GM18907 (cell line): Measurements from ENCODE around the gene CHM.
A peak's percentile ranks its signal among the peaks of the same experiment; 100 is the strongest.
"Not testable (repeated sequence)": the region's sequence is repeated elsewhere in the genome, so short reads cannot be mapped to it uniquely, and the experiment has no call there.

Experiments
- ATAC-seq: cut with Tn5 transposase; IDR thresholded peaks from one replicate; pipeline ENCODE4 v1.9.1; 2021; ENCODE audit warnings: mild to moderate bottlenecking, moderate library complexity; ENCODE audit not compliant: unreplicated experiment

The CHM gene, protein sequence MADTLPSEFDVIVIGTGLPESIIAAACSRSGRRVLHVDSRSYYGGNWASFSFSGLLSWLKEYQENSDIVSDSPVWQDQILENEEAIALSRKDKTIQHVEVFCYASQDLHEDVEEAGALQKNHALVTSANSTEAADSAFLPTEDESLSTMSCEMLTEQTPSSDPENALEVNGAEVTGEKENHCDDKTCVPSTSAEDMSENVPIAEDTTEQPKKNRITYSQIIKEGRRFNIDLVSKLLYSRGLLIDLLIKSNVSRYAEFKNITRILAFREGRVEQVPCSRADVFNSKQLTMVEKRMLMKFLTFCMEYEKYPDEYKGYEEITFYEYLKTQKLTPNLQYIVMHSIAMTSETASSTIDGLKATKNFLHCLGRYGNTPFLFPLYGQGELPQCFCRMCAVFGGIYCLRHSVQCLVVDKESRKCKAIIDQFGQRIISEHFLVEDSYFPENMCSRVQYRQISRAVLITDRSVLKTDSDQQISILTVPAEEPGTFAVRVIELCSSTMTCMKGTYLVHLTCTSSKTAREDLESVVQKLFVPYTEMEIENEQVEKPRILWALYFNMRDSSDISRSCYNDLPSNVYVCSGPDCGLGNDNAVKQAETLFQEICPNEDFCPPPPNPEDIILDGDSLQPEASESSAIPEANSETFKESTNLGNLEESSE

DNA sequence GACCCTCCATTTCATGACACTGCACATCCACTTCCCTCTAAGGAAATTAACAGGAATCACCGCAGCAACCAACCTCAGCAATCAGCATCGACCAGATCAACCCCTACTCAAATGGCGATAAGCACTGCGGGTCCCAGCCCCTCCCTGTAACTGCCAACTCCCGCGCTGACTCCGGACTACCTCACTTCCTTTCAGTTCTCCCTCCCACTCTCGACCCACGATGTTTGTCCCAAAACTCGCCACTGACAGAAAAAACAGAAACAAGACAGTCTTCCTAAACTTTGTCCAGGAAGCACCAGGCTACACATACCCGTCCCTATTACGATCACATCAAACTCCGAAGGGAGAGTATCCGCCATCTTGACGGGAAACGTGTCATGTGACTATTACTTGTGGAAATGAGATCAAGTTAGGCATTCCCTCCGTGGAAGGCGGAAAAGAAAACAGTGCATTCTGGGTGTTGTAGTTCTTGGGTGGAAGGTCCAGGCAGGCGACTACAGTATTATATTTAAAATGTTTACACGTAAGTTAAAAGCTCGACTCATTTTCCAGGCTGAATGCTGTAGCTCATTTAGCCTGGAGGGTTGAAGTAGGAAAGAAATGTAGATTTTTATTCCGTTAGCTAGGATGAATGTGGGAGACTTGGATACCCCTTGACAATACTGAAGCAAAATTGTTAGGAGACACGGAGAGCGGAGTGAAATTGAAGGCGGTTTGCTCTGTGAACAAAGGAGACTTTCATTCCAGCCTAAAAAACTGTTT, at the start of gene CHM:
CHM (minus strand) TSS at position 385 of the 762 bp plus-strand sequence; CDS start at position 359, 26 bp downstream.
- peak; percentile 100 for ATAC-seq

DNA sequence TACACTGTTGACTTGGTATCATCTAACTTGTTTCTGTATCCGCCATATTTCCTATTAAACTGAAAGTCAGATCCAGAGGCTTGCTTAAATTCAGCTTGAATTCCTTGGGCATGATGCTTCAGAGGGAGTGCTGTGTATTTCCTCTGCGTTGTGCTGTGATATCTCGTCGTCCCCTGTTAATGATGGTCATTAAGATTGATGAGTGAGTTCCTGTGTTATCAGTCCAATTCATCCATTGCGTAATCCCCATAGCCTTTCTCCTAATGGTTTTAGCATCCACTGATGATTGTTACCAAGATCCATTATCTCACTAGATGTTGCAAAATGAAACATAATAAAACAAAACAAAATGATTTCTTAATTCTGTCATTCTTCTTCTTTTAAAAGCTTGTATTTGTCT, 31.3 kb upstream of the CHM start:
- ATAC-seq = no peak

DNA sequence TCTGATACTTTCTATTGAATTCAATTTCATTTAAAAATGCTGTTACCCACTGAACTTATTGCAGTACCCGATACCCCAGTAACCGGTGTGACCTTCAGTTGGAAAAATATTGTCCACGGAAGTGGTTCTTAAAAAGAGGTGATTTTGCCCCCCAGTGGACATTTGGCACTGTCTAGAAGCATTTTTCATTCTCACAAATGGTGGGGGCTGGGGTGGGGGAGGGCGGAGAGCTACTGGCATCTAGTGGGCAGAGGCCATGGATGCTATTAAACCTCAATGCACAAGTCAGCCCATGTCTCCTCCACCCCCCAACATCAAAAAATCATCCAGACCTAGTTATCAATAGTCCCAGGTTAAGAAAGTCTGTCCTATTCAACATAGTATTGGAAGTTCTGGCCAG, 19.6 kb upstream of the CHM start:
- no peak for ATAC-seq

DNA sequence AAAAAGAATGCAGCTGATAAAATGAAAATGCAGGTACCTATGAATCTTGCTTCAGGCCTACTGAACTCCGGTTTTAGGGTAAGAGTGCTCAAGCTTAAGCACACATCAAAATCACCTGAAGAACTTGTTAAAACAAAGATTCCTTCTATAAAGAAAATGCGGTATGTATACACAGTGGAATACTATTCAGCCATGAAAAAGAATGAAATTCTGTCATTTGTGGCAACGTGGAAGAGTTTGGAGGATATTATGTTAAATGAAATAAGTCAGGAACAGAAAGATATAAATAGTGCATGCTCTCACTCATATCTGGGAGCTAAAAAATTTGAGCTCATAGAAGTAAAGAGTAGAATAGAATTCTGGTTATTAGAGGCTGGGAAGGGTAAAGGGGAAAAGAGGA, 14.0 kb upstream of the CHM start:
- no peak for ATAC-seq

DNA sequence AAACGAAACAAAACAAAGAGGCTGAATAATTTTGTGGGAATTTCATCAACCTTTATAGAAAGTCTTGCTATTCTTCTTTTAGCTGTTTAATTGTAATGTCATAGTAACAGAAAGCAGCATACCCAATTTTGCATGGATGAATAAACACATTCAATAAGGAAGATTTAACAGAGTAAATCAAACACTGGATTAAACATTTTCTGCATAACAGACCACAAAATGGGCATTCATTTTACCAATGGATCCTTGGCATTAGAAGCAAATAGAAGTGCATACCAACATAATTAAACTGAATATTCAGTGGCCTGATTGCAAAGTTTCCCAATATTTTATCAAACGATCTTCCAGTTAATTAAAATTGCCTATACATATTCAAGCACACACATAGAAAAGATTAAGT, 4.4 kb upstream of the CHM start:
- no peak for ATAC-seq

DNA sequence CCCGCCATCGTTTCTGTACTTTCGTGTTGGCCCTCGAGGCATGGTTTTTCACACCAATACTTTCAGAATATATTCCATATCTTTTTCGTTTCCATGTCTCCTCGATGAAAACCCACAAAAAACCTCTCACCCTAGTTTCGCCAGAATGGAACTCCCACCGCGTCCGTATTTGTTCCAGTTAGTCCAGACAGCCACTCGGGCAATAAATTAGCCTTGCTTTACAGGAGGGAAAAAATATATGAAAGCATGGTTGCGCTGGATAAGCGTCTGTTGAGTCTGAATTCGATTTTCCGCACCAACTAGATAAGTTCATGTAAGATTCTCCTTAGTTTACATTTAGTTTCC, 550 bp upstream of the CHM start:
- ATAC-seq = no peak

DNA sequence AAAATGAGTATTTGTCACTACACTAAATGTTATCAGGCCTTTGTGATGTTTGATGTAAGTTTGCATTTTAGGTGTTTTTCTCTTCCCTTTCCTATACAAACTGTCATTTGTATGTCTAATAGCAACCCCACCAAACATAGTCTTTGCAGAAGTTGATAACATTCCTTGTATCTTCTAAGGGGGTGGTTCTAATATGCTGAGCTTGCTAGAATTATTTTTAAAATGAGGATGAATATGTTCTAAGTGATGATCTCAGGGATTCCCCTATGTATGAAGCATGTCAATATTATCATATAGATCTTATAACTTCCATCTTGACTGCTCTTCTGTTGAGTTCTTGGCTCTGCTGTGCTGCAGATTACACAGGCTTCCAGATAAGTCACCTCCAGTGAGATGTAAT, 3.1 kb downstream of the CHM start:
- no peak for ATAC-seq

DNA sequence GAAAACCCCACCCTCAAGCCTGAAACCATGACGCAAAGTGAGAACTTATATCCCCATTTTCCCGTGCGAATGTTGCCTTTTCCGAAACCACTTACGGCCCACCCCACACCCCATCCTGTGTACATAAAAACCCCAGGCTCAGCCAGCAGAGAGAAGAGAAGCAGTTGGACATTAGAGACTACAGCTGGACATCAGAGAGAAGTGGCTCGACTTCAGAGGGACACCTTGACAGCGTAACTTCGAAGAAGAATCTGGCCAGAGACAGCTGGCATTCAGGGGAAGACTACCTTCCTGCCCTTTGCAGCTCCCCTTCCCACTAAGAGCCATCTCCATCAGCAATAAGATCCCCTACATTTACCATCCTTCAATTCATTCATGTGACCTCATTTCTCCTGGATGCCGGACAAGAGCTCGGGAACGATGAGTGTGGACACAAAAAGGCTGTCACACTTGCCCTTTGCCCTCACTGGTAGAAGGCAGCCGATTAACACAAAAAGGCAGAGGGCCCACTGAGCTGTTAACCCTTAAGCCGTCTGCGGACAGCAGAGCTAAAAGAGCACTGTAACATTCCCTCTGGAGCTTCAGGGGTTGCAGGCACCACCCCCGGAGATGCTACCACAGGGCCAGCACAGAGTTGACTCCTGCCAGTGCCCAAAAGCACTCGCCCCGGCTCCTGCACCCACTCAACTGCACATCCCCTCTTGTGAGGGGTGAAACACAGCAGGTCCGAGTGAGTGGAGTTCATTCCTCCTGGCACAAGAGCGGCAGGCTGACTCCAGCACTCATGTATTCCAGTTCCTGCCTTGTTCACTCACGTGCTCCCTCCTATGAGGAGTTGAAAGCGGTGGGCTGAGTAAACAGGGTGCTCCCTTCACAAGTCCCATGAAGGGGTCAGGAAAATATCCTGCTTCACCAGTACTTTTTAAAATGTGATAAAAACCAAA, 7.5 kb downstream of the CHM start:
- no peak for ATAC-seq

DNA sequence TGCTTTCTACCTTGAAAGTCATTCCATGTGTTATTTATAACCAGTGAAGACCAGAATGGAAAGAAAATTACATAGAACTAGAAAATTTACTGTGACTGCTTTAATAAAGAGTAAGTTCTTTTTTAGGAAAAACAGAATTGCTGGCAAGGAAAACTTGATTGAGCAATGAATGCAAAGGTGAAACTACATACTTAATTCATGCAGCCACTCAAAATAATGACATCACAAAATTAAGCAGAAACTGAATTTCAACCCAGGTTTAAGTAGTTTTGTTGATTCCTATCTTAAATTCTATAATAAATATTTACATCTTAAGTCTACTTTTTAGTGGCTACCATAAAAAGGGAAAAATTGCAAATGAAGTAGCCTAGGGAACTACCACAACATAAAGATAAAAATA, 14.0 kb downstream of the CHM start:
- no peak for ATAC-seq

DNA sequence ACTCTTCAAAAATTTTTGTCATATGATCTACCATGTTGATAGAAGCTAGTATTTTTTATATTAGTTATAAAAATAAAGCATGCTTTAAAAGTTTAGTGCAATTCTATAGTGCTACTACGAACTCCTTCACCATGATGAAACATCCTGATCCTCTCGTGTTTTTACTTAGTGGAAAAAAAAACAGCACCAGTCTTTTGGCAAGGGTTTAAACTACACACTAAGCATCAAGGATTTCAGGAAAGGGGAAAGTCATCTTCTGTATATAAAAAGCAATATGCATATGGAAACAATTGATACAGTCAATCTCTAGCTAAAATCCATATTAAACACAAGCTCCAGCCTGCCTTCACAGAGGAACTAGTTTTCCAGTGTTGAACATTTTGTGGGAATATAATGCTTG, 18.7 kb downstream of the CHM start:
- no peak for ATAC-seq

DNA sequence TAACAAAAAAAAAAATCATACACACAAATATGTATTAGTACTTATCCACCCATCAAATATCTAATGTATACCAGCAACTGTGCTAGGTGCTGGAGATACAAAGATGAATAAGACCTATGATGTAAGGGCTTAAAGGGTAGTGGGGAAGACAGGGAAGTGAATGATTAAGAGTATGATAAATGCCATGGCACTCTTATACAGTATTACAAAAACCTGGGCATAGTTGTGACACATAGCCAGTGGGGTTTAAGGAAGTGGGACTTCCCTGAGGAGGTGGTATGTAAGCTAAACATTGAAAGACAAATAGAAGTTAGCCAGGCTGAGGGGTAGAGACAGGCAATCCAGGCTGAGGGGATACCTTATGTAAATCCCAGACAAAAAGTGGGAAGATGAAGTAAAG, 23.5 kb downstream of the CHM start:
- no peak for ATAC-seq

DNA sequence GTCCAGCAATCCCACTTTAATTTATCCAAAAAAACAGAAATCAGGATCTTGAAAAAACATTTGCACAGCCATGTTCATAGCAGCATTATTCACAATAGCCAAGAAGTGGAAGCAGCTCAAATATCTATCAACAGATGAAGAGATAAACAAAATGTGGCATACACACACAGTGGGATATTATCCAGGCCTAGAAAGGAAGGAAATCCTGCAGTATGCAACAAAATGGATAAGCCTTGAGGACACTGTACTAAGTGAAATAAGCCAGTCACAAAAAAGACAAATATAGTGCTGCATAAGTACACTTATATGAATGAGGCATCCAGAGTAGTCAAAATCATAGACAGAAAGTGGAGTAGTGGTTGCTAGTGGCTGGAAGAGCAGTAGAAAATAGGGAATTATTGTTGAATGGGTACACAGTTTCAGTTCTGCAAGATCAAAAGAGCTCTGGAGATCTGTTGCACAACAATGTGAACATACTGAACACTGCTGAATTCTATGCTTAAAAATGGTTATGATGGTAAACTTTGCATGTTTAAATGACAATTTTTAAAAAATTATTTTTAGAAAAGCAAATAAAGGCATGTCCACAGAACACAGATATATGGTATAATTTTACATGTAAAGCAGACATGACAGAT, 25.6 kb downstream of the CHM start:
- no peak for ATAC-seq

DNA sequence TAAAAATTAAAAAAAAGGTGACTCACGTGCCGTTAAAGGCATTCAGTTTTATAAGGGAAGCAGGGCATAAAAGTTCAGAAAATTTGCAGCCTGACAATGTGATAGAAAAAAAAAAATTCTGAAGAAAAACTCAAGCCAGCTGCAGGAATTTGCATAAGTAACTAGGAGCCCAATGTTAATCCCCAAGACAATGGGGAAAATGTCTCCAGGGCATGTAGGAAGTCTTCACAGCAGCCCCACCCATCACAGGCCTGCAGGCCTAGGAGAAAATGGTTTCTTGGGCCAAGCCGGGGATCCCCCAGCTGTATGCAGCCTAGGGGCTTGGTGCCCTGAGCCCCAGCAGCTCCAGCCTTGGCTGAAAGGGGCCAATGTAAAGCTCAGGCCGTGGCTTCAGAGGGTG, 31.2 kb downstream of the CHM start:
- no peak for ATAC-seq

DNA sequence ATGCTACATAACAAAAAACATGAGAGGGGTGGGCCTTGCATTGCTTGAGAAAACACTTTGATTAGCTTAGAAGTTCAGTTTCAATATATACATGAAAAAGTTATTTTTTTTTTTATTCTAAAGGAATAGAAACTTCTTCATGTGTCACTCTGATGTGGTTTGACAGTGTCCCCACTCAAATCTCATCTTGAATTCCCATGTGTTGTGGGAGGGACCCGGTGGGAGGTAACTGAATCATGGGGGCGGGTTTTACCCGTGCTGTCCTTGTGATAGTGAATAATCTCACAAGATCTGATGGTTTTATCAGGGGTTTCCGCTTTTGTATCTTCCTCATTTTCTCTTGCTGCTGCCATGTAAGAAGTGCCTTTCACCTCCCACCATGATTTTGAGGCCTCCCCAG, 32.4 kb downstream of the CHM start:
- ATAC-seq = not testable (repeated sequence)

DNA sequence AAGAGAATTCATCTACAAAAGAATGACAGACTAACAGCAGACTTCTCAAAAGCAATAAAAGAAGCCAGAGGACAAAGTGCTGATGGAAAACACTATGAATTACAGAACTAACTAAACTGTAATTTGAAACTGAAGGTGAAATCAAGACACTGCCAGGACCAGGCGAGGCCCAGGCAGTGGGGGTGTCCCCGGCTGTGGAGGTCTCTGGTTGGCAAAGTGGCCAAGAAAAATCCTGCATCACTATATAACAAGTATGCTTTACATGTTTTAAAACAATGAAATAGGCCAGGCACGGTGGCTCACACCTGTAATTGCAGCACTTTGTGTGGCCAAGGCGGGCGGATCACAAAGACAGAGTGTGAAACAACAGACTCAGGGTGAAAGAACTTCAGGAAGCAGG, 32.9 kb downstream of the CHM start:
- no peak for ATAC-seq

DNA sequence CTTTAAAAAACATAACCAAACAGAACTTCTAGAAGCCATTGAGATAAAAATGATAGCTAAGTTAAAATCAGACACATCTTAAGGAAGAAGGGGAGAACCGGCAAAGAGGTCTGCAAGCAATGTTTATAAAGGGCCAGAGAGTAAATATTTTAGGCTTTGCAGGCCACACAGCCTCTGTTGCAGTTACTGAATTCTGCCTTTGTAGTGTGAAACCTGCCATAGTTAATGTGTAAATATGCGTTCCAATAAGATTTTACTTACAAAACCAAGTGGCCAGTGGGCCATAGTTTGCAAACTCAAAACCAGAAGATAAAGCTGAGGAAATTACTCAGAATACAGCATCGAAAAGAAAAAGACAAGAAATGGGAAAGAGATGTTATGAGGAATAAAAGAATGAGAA, 33.6 kb downstream of the CHM start:
- ATAC-seq = no peak

DNA sequence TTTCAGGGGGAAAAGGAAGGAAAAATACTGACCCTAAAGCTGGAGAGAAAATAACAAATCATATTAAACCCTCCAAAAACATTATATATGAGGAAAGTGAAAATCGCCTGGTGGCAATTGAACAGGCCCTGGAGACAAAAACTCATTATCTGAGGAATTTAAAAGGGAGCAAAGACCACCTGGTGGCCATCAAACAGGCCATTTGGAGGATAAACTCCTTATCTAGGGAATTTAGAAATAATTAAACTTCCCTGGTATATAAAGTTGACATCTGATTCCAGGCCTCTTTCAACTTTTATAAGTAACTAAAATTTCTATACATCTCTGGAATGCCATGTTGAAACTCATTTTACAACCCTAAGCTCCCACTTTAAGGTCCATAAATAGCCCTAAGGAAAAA, 35.2 kb downstream of the CHM start:
- no peak for ATAC-seq

DNA sequence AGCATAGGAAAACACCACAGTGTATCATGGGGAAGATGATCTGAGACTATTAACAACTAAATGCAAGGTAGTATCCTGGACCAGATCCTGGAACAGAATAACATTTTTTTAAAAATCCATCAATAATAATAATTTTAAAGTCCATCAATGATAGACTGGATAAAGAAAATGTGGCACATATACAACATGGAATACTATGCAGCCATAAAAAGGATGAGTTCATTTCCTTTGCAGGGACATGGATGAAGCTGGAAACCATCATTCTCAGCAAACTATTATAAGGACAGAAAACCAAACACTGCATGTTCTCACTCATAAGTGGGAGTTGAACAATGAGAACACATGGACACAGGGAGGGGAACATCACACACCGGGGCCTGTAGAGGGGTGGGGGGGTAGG, 37.6 kb downstream of the CHM start:
- not testable (repeated sequence) for ATAC-seq

DNA sequence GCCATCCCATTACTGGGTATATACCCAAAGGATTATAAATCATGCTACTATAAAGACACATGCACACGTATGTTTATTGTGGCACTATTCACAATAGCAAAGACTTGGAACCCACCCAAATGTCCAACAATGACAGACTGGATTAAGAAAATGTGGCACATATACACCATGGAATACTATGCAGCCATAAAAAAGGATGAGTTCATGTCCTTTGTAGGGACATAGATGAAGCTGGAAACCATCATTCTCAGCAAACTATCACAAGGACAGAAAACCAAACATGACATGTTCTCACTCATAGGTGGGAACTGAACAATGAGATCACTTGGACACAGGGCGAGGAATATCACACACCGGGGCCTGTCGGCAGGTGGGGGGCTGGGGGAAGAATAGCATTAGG, 39.5 kb downstream of the CHM start:
- not testable (repeated sequence) for ATAC-seq
